NCI-H1048 (cell line): ENCODE data around the gene SLU7.

Experiments used
- DNase-seq: peaks from one replicate; lab custom pipeline; 2025; lab: John Stamatoyannopoulos, UW

SLU7 gene

DNA sequence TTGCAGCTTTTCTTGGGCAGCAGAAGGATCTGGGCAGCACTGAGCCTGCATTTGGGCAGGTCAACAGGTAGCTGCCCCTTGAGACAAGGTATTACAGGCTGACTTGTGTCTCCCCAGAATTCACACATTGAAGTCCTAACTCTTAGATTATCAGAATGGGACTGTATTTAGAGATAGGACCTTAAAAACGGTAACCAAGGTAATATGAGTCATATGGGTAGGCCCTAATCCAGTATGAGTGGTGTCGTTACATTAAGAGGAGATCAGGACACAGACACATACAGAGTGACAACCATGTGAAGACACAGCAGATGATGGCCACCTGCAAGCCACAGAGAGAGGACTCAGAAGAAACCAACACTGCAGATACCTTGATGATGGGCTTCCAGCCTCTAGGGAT lies 51.6 kb downstream of the SLU7 start:
- DNase-seq = no peak

DNA sequence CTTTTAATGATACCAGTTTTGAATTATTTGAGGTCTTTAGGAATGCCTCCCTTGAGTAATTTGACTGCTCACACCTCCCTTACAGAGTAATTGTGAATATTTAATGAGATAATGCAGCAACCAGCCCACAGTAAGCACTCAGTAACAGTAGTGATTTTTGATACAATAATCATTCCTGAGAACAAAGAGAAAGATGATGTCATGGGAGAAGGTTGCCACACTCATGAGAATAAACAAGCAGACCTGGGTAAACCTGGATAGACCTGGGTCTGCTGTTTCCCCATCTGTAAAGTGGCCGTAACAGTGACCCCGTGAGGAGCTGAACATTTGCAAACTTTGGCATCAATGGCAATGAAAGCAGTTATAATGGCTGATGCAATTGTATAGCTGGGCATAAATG lies 52.7 kb downstream of the SLU7 start:
- DNase-seq = no peak

DNA sequence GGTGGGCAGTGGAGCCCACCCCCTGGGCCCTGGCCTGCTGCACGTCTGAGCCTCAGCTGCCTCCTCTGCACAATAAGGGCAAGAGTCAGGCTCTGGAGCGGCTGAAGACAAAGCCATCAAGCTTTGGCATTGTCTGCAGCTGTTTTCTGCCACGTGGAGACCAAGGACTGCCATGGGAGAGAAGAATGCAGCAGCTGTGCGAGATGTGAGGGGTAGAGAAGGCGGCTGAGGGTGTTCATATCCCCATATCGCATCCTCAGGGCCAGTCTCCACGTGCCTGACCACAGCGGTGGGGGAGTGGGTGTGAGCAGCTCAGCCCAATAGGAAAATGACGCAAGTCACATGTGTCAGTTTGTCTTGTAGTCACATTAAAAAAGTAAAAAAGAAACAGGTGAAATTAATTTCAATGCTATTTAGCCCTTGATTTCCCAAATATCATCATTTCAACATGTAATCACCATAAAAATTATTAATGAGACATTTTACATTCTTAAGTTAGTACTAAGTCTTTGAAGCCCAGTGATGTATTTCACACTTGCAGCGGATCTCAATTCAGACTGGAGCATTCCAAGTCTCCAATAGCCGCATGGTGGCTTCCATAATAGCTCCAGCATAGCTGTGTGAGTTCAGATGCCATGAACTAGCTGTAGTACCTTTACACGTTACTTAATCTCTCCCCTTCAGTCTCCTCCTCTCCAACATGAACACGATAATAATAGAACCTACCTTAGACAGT lies 55.1 kb downstream of the SLU7 start:
- no peak for DNase-seq

DNA sequence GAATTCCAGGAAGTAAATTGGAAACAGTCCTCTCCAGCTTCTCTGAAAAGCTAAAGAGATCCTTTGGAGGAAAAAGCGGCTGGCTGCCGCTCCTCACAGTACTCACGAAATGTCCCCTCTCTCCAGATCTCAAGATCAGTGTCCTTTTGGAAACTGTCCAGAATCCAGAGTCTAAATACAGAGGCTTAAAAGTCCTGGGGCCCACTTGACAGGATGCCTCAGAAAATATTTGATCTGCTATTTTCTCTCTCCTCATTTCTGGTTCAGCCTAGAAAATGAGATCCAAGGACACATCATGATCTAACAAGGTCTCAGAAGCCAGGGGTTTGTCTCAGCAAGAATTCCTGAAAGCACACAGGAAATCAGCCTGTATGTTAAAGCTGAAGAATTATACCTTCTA lies 55.7 kb downstream of the SLU7 start:
- DNase-seq = no peak

DNA sequence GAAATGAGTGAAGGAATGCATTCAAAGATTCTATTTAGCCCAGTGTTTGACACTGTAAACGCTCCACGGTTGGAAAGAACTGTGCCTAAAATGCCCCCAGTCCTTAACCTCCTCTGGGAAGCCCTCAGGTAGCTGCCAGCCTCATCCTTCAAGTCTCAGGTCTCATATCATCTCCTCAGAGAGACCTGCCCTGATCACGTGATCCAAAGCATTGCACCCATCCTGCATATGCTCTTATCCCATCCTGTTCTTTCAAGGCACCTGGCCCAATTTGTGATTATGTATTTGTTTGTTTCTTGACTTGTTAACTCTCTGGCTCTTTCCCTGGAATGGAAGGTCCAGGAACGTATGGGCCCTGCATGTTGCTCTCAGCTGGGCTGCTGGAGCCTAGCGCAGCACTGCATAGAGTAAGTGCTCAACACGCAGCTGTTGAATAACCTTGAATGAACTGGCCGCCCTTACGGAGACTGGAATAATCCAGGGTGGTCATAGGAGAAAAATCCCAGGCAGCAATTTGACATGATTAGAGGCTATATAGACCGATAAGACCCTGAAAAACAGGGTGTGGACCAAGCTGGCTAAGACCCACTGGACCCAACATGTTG lies 57.2 kb downstream of the SLU7 start:
- DNase-seq = no peak

DNA sequence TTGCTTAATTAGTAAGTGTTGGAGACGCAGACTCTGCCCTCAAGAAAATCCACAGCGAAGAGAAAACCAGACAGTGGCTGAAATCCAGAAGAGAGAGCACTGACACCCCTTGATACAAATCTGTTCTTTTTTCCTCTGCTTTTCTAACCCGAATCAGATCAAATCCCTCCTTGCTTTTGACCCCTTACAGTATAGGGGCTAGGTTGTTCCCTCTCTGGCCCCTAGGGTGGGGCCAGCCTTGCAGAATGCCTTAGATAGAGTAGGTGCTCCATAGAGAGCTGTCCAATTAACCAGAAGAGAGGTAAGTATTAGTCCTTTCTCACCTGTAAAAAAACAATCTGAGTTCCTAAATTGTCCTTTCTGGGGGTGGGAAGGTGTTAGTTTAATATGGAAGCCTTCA lies 58.6 kb downstream of the SLU7 start:
- no peak for DNase-seq

DNA sequence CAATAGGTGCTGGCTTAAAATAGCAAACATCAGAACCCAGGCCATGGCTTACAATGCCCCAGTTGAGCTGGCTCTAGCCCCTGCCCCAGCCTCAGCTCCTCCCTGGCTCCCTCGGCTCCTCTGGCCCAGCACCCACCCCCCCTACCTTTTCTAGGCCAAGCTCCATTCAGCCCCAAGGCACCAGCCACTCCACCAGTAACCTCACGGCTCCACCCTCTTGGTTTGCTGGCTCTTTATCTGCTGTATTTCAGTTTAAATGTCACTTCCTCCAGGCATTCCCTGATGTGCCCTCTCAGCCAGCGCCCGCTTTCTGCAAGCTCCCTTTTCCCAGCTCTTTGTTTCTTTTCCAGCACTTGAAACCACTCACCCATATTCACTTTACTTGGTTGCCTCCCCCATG lies 59.1 kb downstream of the SLU7 start:
- DNase-seq = no peak

DNA sequence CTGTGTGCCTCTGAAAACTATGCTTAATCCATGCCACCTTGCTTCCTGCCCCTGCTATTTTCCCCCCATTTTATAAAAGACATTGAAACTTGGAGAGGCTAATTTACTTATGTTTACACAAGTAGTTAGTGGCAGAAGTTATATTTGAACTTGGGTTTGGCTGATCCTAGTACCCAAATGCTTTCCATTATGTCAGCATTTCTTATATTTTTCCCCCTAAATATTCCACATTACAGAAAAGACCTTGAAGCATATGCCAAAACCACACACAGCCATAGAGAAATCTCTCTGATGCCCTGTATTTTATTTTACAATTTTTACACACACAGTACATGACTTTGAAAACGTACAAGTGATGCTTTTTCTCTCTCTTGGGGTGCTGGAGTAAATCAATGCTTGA lies 59.6 kb downstream of the SLU7 start:
- no peak for DNase-seq

DNA sequence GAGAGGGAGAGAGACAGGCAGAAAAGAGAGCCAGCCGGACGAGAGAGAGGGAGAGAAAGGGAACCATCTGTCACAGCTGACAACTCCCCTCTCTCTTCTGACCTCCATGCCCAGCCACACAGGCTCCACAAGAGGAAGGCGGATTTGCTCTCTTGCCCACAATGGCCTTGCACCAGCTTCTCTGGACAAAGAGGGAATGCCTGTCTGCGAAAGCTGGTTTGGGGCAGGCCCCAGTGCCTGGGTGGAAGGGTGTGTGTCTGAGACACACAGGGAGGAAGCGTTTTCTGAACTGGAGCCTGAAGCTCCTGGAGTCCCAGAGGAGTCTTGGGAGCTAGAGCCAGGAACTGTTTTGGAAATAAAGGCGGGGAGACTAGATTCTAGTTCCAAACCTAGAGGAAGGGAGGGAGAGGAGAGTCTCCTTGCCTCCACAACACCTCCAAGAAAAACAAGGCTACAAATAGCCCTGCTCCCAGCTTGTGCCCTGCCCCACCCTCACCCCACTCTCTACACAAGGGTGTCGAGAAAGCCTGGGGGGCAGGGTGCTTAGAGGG lies 60.9 kb downstream of the SLU7 start:
- DNase-seq = no peak

DNA sequence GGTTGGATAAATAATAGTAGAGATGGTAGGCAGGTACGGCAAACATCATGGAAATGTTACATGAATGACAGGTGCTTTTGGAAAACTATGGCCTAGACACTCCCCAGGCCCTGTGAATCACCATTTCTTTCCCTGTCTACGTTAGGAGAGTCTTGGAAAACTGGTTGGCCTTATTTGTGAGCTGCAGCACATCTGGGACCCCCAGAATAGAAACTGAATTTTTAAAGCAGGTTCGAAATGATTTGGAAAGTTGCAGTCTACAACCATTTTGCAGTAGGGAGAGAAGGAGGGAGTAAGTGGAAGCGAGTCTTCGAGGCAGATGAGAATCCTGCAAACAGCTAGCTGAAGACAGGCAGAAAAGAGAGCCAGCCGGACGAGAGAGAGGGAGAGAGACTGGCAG lies 61.5 kb downstream of the SLU7 start:
- no peak for DNase-seq

DNA sequence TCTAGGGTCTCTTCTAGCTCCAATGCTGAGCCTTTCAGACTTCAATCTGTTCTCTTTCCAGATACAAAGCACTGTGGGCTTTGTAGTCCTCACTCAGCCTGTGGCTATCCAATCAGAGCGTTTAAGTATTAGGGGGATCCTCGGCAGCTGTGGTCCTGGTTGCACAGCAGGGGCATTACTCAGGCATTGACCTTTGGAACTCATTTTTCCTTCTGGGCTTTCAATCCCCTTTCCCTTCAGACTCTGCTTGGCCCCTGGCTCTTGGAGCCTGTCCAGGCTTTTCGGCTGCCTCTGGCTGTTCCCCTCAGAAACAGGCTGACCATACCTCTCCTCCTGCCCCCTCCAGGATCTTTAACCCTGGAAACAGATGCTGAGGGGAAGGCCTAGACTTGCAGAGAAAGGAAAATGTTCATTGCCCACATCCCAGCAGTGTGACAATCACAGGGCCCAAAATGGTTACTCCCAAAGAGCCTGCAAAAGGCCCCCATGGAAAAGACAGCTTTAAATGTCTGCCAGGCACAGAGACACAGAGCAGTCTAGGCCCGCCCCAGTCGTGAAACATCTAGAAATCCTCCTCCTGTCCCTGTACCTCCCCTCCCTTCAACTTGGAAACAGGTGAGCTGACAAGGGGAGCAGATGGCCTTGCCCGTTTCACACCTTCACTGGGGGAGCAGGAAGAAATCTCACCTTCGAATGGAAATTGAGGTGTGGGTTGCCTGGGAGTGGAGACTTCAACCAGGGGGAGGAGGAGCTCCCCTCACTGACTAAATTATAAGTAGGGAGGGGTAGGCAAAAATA lies 62.1 kb downstream of the SLU7 start:
- DNase-seq = no peak

DNA sequence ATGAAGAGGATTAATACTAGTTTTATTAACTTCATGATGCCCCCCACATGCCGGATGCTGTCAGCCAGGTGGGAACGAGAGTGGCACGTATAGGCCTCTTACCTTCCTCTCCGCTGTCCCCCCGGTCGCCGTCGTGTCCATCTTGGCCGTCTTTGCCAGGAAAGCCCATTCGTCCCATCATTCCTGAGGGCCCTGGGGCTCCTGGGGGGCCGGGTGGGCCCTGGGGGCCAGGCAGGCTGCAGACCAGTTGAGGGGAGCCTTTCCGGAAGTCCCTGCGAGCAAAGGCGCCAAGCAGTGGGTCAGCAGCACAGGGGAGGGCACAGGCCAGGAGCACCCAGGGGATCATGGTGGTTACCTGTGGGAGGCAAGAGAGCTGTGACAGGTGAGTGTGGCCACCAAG lies 64.2 kb downstream of the SLU7 start:
- DNase-seq = no peak

DNA sequence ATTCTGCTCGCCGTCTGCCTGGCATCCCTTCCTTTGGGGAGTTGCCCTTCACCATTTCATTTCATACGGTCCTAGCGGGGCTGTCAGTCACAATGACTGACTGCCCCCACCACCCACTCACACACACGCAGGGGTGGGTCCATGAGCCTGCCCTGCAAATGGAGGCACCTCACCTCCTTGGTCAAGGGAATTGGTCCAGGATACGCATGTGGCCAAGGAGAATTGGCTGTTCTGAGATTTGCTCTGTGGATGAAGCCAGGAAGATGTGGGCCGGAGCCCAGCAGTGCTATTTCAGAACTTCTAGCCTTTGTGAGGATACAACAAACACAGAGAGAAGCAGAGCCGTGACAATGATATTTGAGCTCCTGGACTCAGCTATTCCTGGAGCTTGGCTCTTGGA lies 65.5 kb downstream of the SLU7 start:
- no peak for DNase-seq

DNA sequence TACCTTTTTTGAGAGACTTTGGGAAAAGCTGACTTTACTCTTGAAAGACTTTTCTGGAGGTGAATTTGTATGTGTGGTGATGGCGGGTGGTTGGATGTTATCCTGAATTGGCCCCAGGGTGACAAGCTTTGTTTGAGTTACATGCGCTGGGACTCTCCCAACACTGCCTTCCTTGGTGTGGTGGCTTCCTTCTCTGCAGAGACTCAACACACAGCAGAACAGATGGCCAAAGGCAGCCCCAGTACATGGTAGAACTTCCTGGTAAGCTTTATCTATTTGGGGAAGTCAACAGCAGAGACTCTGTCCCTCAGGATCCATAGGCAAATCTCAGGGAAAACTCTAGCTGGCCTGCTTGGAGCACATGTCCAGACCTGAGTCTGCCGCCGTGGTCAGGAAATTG lies 66.6 kb downstream of the SLU7 start:
- DNase-seq = no peak
